HCT116 (cell line): ENCODE results near the gene CATSPERB. TPM values are rescaled to one million over a fixed set of nuclear protein-coding genes. Genes with fewer than 3 reads are reported as not detected.
"Not testable (repeated sequence)": the region's sequence is repeated elsewhere in the genome, so short reads cannot be mapped to it uniquely, and the experiment has no call there.

Experiments
- ATAC-seq: fragments of 200-7000 bp; cut with Tn5 transposase; 2 replicates; pipeline ENCODE4 v1.9.1; 2020; ENCODE audit warnings: mild to moderate bottlenecking, moderate library complexity
- BruUV-seq: library from RNA; stranded (reverse); fragments of 400-500 nt; replicated peaks from 2 replicates; lab custom pipeline; 2021; lab: Mats Ljungman, UMichigan
- CTCF ChIA-PET: fragments of 300-600 bp; sonication (Branson Sonifier 250); formaldehyde crosslinking; loops from one replicate; lab custom pipeline; 2021; ENCODE audit warnings: antibody characterized with exemption; lab: Charles Lee
- POLR2A ChIA-PET: fragments of 300-600, 350-600 bp; sonication (Branson Sonifier 250); formaldehyde crosslinking; loops from one replicate; lab custom pipeline; 2021; ENCODE audit warnings: antibody characterized with exemption; lab: Charles Lee
- RAD21 ChIA-PET, 2 experiments: fragments of 300-600 bp; sonication (Branson Sonifier 250); formaldehyde crosslinking; loops; one replicate each; lab custom pipeline; 2023; ENCODE audit warnings: low total read pairs in 2 of 2; ENCODE audit not compliant: uncharacterized antibody in 2 of 2, unreplicated experiment in 2 of 2, low non-redundant PET in 1 of 2; lab: Charles Lee
- DNase-seq: peaks from one replicate; pipeline ENCODE4 v3.0.0-alpha.2; 2010; ENCODE audit warnings: low read depth, low spot score
- H2AFZ ChIP-seq: fragments of 200-600 bp; shearing (Covaris generic), sonication (generic); 2 replicates; pipeline ENCODE4 v1.6.1; 2017; ENCODE audit warnings: low read depth, mixed run types, mixed read lengths, antibody characterized with exemption, low read length; ENCODE audit not compliant: poor library complexity, severe bottlenecking
- H3K27ac ChIP-seq: 2 replicates; pipeline ENCODE4 v1.5.1; 2012; ENCODE audit warnings: low read depth, low read length
- H3K27me3 ChIP-seq: fragments of 200-600 bp; sonication (generic); 2 replicates; pipeline ENCODE4 v1.6.1; 2016; ENCODE audit warnings: mixed run types, low read length, mixed read lengths; ENCODE audit not compliant: insufficient read depth
- H3K36me3 ChIP-seq, 2 experiments: fragments of 200-500 bp in 1 of 2; fragments of 200-600 bp in 1 of 2; sonication (Bioruptor generic) in 1 of 2; sonication (generic) in 1 of 2; 2 replicates each; pipeline versions ENCODE4 v1.5.1 to v1.6.1; 2014 to 2016; ENCODE audit warnings: low read length in 2 of 2, inconsistent platforms in 1 of 2, mixed read lengths in 1 of 2, mixed run types in 1 of 2; ENCODE audit not compliant: insufficient read depth in 2 of 2, control insufficient read depth in 1 of 2
- H3K4me1 ChIP-seq, 2 experiments: fragments of 200-600 bp in 1 of 2; sonication (generic) in 1 of 2; 2 replicates each; pipeline versions ENCODE4 v1.5.1 to v1.6.1; 2012 to 2017; ENCODE audit warnings: low read length in 2 of 2, inconsistent platforms in 1 of 2, mild to moderate bottlenecking in 1 of 2, mixed read lengths in 1 of 2, mixed run types in 1 of 2, moderate library complexity in 1 of 2; ENCODE audit not compliant: insufficient read depth in 2 of 2, control insufficient read depth in 1 of 2
- H3K4me2 ChIP-seq: fragments of 200-600 bp; sonication (generic); 2 replicates; pipeline ENCODE4 v1.6.1; 2017; ENCODE audit warnings: mixed run types, low read length, mixed read lengths
- H3K4me3 ChIP-seq, 2 experiments: fragments of 200-600 bp in 1 of 2; sonication (generic) in 1 of 2; replicated peaks in 1 of 2; 2 replicates each; pipeline ENCODE4 v1.5.1; 2011 to 2016; ENCODE audit warnings: low read length in 2 of 2, control low read depth in 1 of 2, low read depth in 1 of 2, mild to moderate bottlenecking in 1 of 2, mixed read lengths in 1 of 2, mixed run types in 1 of 2
- H3K79me2 ChIP-seq: fragments of 200-600 bp; sonication (generic); 2 replicates; pipeline ENCODE4 v1.6.1; 2017; ENCODE audit warnings: mild to moderate bottlenecking, mixed run types, low read length, moderate library complexity, mixed read lengths; ENCODE audit not compliant: insufficient read depth
- H3K9ac ChIP-seq: fragments of 200-600 bp; sonication (generic); 2 replicates; pipeline ENCODE4 v1.6.1; 2016; ENCODE audit warnings: low read length, mixed read lengths
- H3K9me2 ChIP-seq: fragments of 200-600 bp; sonication (generic), shearing (Covaris generic); 2 replicates; pipeline ENCODE4 v1.6.1; 2017; ENCODE audit warnings: mixed run types, mild to moderate bottlenecking, moderate library complexity; ENCODE audit not compliant: insufficient read depth
- H3K9me3 ChIP-seq, 2 experiments: fragments of 200-500 bp in 1 of 2; fragments of 200-600 bp in 1 of 2; sonication (Bioruptor generic) in 1 of 2; sonication (generic) in 1 of 2; 2 replicates each; pipeline ENCODE4 v1.6.1; 2014 to 2017; ENCODE audit warnings: low read length in 2 of 2, mixed read lengths in 2 of 2, inconsistent platforms in 1 of 2, low read depth in 1 of 2, mild to moderate bottlenecking in 1 of 2, mixed run types in 1 of 2, moderate library complexity in 1 of 2; ENCODE audit not compliant: control insufficient read depth in 1 of 2, insufficient read depth in 1 of 2
- H4K20me1 ChIP-seq: fragments of 200-600 bp; sonication (generic), shearing (Covaris generic); 2 replicates; pipeline ENCODE4 v1.6.1; 2017; ENCODE audit warnings: mixed run types, mild to moderate bottlenecking, moderate library complexity; ENCODE audit not compliant: insufficient read depth
- JUND ChIP-seq: IDR thresholded peaks from 2 replicates; pipeline ENCODE4 v1.6.1; 2012
- POLR2A ChIP-seq: IDR thresholded peaks from 2 replicates; pipeline ENCODE4 v1.7.0; 2011; ENCODE audit warnings: borderline replicate concordance; ENCODE audit not compliant: insufficient read depth, insufficient read length; ENCODE audit errors: extremely low read depth
- SRF ChIP-seq: IDR thresholded peaks from 2 replicates; pipeline ENCODE4 v1.6.1; 2012; ENCODE audit warnings: low read depth
- intact Hi-C: fragments of 100-400 bp; cut with micrococcal nuclease; formaldehyde crosslinking; loops from 2 replicates; pipeline ENCODE4 v1.10.0; 2022
- total RNA-seq: library from RNA; stranded (reverse); gene quantifications from one replicate; pipeline ENCODE4 v1.2.1, GENCODE V29; 2021; ENCODE audit not compliant: unreplicated experiment

CATSPERB gene
- total RNA-seq, 1 experiment from 2014 or later: 0.74 TPM

GRCh38 chr14:91687436-91687835, 44.5 kb downstream of the CATSPERB start:
- POLR2A ChIA-PET, H3K4me2 ChIP-seq, RAD21 ChIA-PET, H2AFZ ChIP-seq, BruUV-seq, H3K27ac ChIP-seq, DNase-seq, H3K79me2 ChIP-seq, H3K27me3 ChIP-seq, intact Hi-C loops, ATAC-seq, H3K4me1 ChIP-seq, H4K20me1 ChIP-seq, H3K9me2 ChIP-seq, H3K36me3 ChIP-seq, H3K4me3 ChIP-seq, CTCF ChIA-PET, H3K9me3 ChIP-seq, H3K9ac ChIP-seq: not testable (repeated sequence)

- ChIA-PET CTCF (no interaction called here), RAD21 (no interaction called here), POLR2A (no interaction called here)
- Histone ChIP-seq H3K27me3 (no peaks in the 10 kb centered on the region), H3K4me1 (no peaks in the 10 kb centered on the region), H3K4me2 (no peak overlapping the region), H3K36me3 (no peaks in the 10 kb centered on the region), H3K4me3 (no peak overlapping the region), H4K20me1 (no peaks in the 10 kb centered on the region), H3K9ac (no peak overlapping the region), H3K9me2 (no peaks in the 10 kb centered on the region), H3K27ac (no peak overlapping the region), H3K79me2 (no peaks in the 10 kb centered on the region), H2AFZ (no peak overlapping the region), H3K9me3 (peaks cover 4 to 7% of the 10 kb centered on the region in 2 experiments; a peak in 2 of 4 replicates)
- no peak for TF ChIP-seq JUND
- TF ChIP-seq POLR2A: no peak
- TF ChIP-seq SRF: no peak
- intact Hi-C loops: no loop called here
- DNase-seq: no peak
- no peak for ATAC-seq
- no TSS peak for BruUV-seq
Measured at GRCh38 chr14:91685600-91685999, 46.3 kb downstream of the CATSPERB start.
